ENCODE measurements around the gene ALDH3B1. TPM values are rescaled to one million over a fixed set of nuclear protein-coding genes. Genes with fewer than 3 reads are reported as not detected.
A peak's percentile ranks its signal among the peaks of the same experiment; 100 is the strongest.

The ALDH3B1 gene
- total RNA-seq, 1 donor from 2014 or later: 1.3 TPM

- peak; percentile 40 for DNase-seq (ENCODE audit: low read depth)
- Mint-ChIP-seq H3K9me3 (ENCODE audit: unreplicated experiment) (no peaks in the 10 kb centered on the region), H3K27me3 (ENCODE audit: low read depth, unreplicated experiment) (no peaks in the 10 kb centered on the region), H3K4me3 (ENCODE audit: unreplicated experiment) (peak overlapping the region; percentile 71), H3K4me1 (ENCODE audit: low read depth, unreplicated experiment) (peaks cover 4% of the 10 kb centered on the region), H3K27ac (ENCODE audit: unreplicated experiment) (no peak overlapping the region), H3K36me3 (ENCODE audit: low read depth, unreplicated experiment) (no peaks in the 10 kb centered on the region)
- TF ChIP-seq CTCF (IDR thresholded peaks at IDR 0.05; ENCODE audit: insufficient read depth, low read depth, low read length): no peak
- TF ChIP-seq EZH2 (IDR thresholded peaks at IDR 0.05; ENCODE audit: insufficient read depth, low read length): no peak
- Histone ChIP-seq H3K36me3 (ENCODE audit: insufficient read depth, low read length) (no peaks in the 10 kb centered on the region), H3K4me2 (ENCODE audit: low read length) (peak overlapping the region; percentile 88), H3K27ac (ENCODE audit: low read depth, low read length) (peak overlapping the region; percentile 56), H3K9me3 (ENCODE audit: insufficient read depth, low read depth, low read length) (no peaks in the 10 kb centered on the region), H2AFZ (ENCODE audit: low read depth, low read length) (no peak overlapping the region), H3K27me3 (ENCODE audit: insufficient read depth, low read length) (no peaks in the 10 kb centered on the region), H3K4me3 (ENCODE audit: insufficient read depth, low read depth, low read length) (peak overlapping the region; percentile 44), H3K79me2 (ENCODE audit: insufficient read depth, low read length) (peaks cover 35% of the 10 kb centered on the region), H3K4me1 (ENCODE audit: insufficient read depth, low read length) (peaks cover 34% of the 10 kb centered on the region), H3K9ac (ENCODE audit: low read length) (peak overlapping the region; percentile 75), H4K20me1 (ENCODE audit: insufficient read depth, low read length) (peaks cover 21% of the 10 kb centered on the region)
- no peak for FAIRE-seq
Observed at GRCh38 chr11:68040101-68040956, 30.2 kb downstream of the ALDH3B1 start.

GRCh38 chr11:68040957-68041591 is 30.9 kb downstream of the ALDH3B1 start:
- Mint-ChIP-seq H3K4me1 (ENCODE audit: low read depth, unreplicated experiment) (peaks cover 4% of the 10 kb centered on the region), H3K27ac (ENCODE audit: unreplicated experiment) (no peak overlapping the region), H3K9me3 (ENCODE audit: unreplicated experiment) (no peaks in the 10 kb centered on the region), H3K27me3 (ENCODE audit: low read depth, unreplicated experiment) (no peaks in the 10 kb centered on the region), H3K36me3 (ENCODE audit: low read depth, unreplicated experiment) (peaks cover 2% of the 10 kb centered on the region), H3K4me3 (ENCODE audit: unreplicated experiment) (no peak overlapping the region)
- Histone ChIP-seq H3K4me3 (ENCODE audit: insufficient read depth, low read depth, low read length) (peak overlapping the region; percentile 44), H3K27ac (ENCODE audit: low read depth, low read length) (peak overlapping the region; percentile 56), H3K9me3 (ENCODE audit: insufficient read depth, low read depth, low read length) (no peaks in the 10 kb centered on the region), H3K36me3 (ENCODE audit: insufficient read depth, low read length) (no peaks in the 10 kb centered on the region), H3K9ac (ENCODE audit: low read length) (peak overlapping the region; percentile 75), H3K27me3 (ENCODE audit: insufficient read depth, low read length) (no peaks in the 10 kb centered on the region), H3K79me2 (ENCODE audit: insufficient read depth, low read length) (peaks cover 35% of the 10 kb centered on the region), H4K20me1 (ENCODE audit: insufficient read depth, low read length) (peaks cover 21% of the 10 kb centered on the region), H2AFZ (ENCODE audit: low read depth, low read length) (no peak overlapping the region), H3K4me1 (ENCODE audit: insufficient read depth, low read length) (peaks cover 34% of the 10 kb centered on the region), H3K4me2 (ENCODE audit: low read length) (peak overlapping the region; percentile 88)
- no peak for TF ChIP-seq CTCF (IDR thresholded peaks at IDR 0.05; ENCODE audit: insufficient read depth, low read depth, low read length)
- no peak for TF ChIP-seq EZH2 (IDR thresholded peaks at IDR 0.05; ENCODE audit: insufficient read depth, low read length)
- DNase-seq (ENCODE audit: low read depth) (no peak), FAIRE-seq (no peak)
